Bronchial epithelial cell (primary cell): ENCODE results near the gene PRPF38B. TPM values are rescaled to one million over a fixed set of nuclear protein-coding genes. Genes with fewer than 3 reads are reported as not detected.

Experiments
- DNase-seq: peaks from one replicate; pipeline ENCODE4 v3.0.0-alpha.2; 2010; ENCODE audit warnings: low read depth
- FAIRE-seq: peaks from 2 replicates; lab custom pipeline; 2011; peaks lifted over from hg19 to GRCh38; lab: Jason Lieb, UNC
- H3K27me3 ChIP-seq: 2 replicates; pipeline ENCODE4 v1.5.1; 2011; ENCODE audit warnings: low read length; ENCODE audit not compliant: control insufficient read depth, insufficient read depth
- H3K36me3 ChIP-seq: 2 replicates; pipeline ENCODE4 v1.5.1; 2011; ENCODE audit warnings: low read length; ENCODE audit not compliant: control insufficient read depth, insufficient read depth
- H3K4me3 ChIP-seq: 2 replicates; pipeline ENCODE4 v1.5.1; 2011; ENCODE audit warnings: mild to moderate bottlenecking, low read depth, low read length, control low read depth
- total RNA-seq: library from RNA; depleted of rRNA; stranded (reverse); fragments of >200 nt; gene quantifications from 2 replicates; pipeline ENCODE4 v1.2.1, GENCODE V29; 2014
- TF ChIP-seq, protein P1 (sequence below): IDR thresholded peaks from 2 replicates; pipeline ENCODE4 v1.5.1; 2011; ENCODE audit warnings: mild to moderate bottlenecking, moderate library complexity, low read length, control low read depth, inconsistent platforms; ENCODE audit not compliant: insufficient read depth, severe bottlenecking

PRPF38B gene
- total RNA-seq, 1 donor from 2014 or later = 11.3 TPM

DNA sequence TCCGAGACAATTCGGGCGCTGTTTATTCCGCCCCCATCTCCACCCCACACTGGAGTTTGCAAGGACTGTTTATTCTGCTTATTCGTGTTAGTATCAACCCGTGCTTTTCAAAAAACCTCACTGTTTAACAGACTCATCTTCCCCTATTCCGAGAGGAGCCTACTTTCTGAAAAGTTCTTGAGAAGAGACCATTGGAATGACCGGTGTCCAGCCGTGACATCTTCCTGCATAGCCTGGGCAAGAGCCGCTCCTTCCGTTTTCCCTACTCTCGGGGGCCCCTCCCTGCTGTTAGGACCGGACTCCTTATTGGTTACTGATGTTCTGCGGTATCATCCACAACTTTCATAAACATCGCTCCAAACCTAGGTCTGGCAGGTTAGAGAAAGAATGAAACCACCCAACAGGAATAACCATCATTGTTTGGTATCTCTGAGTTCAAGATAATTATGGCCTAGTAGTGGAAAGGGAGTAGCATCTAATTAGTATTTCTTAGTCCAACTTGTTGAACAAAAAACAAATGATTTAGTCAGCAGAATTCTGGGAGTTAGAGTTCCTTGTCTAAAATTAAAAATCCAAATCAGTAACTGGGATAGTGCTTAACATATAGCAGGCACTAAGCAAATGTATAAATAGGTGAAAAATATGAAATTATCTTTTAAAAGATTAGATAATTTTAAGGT, 55.2 kb downstream of the PRPF38B start:
- no peak for FAIRE-seq
- H3K27me3 ChIP-seq = no peaks in the 10 kb centered on the region
- DNase-seq = peak; percentile 73
- TF ChIP-seq, protein P1, sequence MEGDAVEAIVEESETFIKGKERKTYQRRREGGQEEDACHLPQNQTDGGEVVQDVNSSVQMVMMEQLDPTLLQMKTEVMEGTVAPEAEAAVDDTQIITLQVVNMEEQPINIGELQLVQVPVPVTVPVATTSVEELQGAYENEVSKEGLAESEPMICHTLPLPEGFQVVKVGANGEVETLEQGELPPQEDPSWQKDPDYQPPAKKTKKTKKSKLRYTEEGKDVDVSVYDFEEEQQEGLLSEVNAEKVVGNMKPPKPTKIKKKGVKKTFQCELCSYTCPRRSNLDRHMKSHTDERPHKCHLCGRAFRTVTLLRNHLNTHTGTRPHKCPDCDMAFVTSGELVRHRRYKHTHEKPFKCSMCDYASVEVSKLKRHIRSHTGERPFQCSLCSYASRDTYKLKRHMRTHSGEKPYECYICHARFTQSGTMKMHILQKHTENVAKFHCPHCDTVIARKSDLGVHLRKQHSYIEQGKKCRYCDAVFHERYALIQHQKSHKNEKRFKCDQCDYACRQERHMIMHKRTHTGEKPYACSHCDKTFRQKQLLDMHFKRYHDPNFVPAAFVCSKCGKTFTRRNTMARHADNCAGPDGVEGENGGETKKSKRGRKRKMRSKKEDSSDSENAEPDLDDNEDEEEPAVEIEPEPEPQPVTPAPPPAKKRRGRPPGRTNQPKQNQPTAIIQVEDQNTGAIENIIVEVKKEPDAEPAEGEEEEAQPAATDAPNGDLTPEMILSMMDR = no peak
- peaks cover under 1% of the 10 kb centered on the region for H3K36me3 ChIP-seq
- peak overlapping the region; percentile 81 for H3K4me3 ChIP-seq

GRCh38 chr1:108747898-108748297, 55.8 kb downstream of the PRPF38B start:
- TF ChIP-seq, protein P1 = no peak
- FAIRE-seq (no peak), DNase-seq (no peak)

DNA sequence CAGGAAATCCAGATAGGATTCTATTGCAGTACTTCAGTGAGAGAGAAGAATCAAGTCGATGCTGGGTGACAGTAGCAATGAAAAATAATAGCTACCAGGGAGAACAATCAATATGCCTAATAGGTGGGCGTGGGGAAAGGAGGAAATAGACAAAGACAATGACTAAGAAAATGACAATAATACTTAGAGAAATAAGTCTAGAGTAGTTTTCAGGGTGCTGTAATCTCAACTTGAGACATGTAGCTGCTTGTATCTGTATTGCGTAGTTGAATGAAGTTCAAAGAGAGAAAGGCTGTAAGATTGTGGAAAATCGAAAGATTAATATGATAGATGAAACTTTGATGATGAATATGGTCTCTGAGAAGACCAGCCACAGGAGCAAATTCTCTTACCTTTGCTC, 57.0 kb downstream of the PRPF38B start:
- Histone ChIP-seq H3K27me3 (no peaks in the 10 kb centered on the region), H3K4me3 (no peak overlapping the region), H3K36me3 (peaks cover 3% of the 10 kb centered on the region)
- FAIRE-seq (no peak), DNase-seq (peak; percentile 90)
- TF ChIP-seq, protein P1 = no peak

More at GRCh38 chr1:108747898-108748297, 55.8 kb downstream of the PRPF38B start:
- peaks cover 1% of the 10 kb centered on the region for H3K36me3 ChIP-seq
- no peak overlapping the region for H3K4me3 ChIP-seq
- H3K27me3 ChIP-seq = no peaks in the 10 kb centered on the region

DNA sequence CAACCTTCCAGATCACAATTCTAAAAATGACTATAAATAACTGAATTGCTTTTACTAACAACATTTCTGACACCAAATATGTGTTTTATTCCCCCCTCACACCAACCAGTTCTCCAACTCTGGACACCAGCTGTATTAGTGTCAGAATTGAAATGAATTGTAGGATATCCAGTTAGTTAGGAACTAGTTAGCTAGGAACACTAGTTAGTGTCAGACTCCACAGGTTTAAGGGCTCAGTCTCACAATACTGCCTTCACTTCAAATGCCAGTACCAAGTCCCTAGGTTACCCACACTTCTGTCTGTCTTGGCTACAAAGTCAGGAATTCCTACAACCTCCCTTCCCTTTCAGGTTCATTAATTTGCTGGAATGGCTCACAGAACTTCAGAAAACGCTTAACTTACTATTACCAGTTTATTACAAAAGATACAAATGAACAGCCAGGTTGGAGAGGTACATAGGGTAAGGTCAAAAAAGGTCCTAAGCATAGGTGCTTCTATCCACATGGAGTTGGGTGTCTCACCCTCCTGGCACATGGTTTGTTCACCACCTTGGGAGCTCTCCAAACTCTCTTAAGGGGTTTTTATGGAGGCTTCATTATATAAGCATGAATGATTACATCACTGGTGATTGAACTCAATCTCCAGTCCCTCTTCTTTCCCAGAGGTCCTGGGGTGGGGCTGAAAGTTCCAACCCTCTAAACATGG, 58.5 kb downstream of the PRPF38B start:
- DNase-seq (no peak), FAIRE-seq (no peak)
- H3K27me3 ChIP-seq = no peaks in the 10 kb centered on the region
- TF ChIP-seq, protein P1 = no peak
- H3K36me3 ChIP-seq = peaks cover 5% of the 10 kb centered on the region
- no peak overlapping the region for H3K4me3 ChIP-seq

Other genes with a start within 250 kb of the PRPF38B start
- not detected in 2 replicates for gene NBPF6, start 242.0 kb upstream of the PRPF38B start, total RNA-seq
- 0.51 and 1.3 TPM in 2 replicates for gene EEIG2, start 132.2 kb upstream of the PRPF38B start, total RNA-seq
- 1.1 and 1.5 TPM in 2 replicates for gene HENMT1, start 31.2 kb upstream of the PRPF38B start, total RNA-seq
- gene FNDC7, start 20.6 kb downstream of the PRPF38B start, total RNA-seq = under 0.01 and 0.13 TPM in 2 replicates
- 30.0 and 38.1 TPM in 2 replicates for gene STXBP3, start 54.4 kb downstream of the PRPF38B start, total RNA-seq
- 0.26 TPM in 1 of 2 replicates, not detected in the other for gene AKNAD1, start 164.8 kb downstream of the PRPF38B start, total RNA-seq
- gene GPSM2, start 184.7 kb downstream of the PRPF38B start, total RNA-seq = 58.9 and 62.7 TPM in 2 replicates